Measurements from ENCODE around the gene SOCS2. TPM values are rescaled to one million over a fixed set of nuclear protein-coding genes. Genes with fewer than 3 reads are reported as not detected.
A peak's percentile ranks its signal among the peaks of the same experiment; 100 is the strongest.

The SOCS2 gene
- total RNA-seq, 1 donor from 2014 or later: 23.8 TPM

GRCh38 chr12:93592641-93593406 is 20.3 kb downstream of the SOCS2 start:
- H3K27ac ChIP-seq: peak overlapping the region; percentile 87
- DNase-seq: no peak
- peaks cover 17% of the 10 kb centered on the region for H3K4me1 ChIP-seq
- TF ChIP-seq, protein P1, sequence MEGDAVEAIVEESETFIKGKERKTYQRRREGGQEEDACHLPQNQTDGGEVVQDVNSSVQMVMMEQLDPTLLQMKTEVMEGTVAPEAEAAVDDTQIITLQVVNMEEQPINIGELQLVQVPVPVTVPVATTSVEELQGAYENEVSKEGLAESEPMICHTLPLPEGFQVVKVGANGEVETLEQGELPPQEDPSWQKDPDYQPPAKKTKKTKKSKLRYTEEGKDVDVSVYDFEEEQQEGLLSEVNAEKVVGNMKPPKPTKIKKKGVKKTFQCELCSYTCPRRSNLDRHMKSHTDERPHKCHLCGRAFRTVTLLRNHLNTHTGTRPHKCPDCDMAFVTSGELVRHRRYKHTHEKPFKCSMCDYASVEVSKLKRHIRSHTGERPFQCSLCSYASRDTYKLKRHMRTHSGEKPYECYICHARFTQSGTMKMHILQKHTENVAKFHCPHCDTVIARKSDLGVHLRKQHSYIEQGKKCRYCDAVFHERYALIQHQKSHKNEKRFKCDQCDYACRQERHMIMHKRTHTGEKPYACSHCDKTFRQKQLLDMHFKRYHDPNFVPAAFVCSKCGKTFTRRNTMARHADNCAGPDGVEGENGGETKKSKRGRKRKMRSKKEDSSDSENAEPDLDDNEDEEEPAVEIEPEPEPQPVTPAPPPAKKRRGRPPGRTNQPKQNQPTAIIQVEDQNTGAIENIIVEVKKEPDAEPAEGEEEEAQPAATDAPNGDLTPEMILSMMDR (IDR thresholded peaks at IDR 0.05): no peak
- H3K36me3 ChIP-seq: no peaks in the 10 kb centered on the region
- ATAC-seq: no peak
- H3K4me3 ChIP-seq: peak overlapping the region; percentile 52
- H3K27me3 ChIP-seq: no peaks in the 10 kb centered on the region
- intact Hi-C loops (cut with DNase I): no loop called here
- no peaks in the 10 kb centered on the region for H3K9me3 ChIP-seq

- DNase-seq (no peak), ATAC-seq (no peak)
- TF ChIP-seq, protein P1 (IDR thresholded peaks at IDR 0.05): no peak
- Histone ChIP-seq H3K27ac (peak overlapping the region; percentile 87), H3K4me1 (peaks cover 17% of the 10 kb centered on the region), H3K9me3 (no peaks in the 10 kb centered on the region), H3K36me3 (no peaks in the 10 kb centered on the region), H3K4me3 (peak overlapping the region; percentile 29), H3K27me3 (no peaks in the 10 kb centered on the region)
- intact Hi-C loops (cut with DNase I): no loop called here
Observed at GRCh38 chr12:93593843-93594242, 21.4 kb downstream of the SOCS2 start.

DNA sequence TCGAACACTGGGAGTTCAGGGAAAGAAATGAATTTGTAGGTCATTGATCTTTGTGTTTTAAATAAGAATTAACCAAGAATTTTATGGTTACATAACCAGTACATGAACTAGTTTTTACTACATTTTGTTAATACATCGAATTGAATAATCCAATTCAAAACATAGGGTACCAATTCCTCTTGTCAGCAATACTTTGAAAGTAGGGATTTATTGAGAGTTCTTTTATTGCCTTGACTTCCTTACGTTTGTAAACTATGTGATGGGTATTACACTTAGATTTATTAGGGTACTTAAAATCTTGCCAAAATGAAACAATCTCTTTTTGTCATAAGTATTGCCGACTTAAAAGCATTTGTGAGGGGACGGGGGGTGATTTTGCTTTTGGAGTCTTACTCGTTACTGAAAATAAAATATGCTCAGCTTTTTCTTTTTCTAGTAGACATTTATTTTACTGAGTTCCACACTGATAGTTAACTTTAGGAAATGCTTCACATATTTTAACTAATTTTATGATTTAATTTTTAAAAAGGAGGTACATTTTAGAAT is 22.4 kb downstream of the SOCS2 start:
- no peaks in the 10 kb centered on the region for H3K27me3 ChIP-seq
- H3K27ac ChIP-seq: peak overlapping the region; percentile 87
- H3K9me3 ChIP-seq: no peaks in the 10 kb centered on the region
- peak overlapping the region; percentile 29 for H3K4me3 ChIP-seq
- no peak for ATAC-seq
- H3K4me1 ChIP-seq: peaks cover 17% of the 10 kb centered on the region
- intact Hi-C loops (cut with DNase I): no loop called here
- H3K36me3 ChIP-seq: no peaks in the 10 kb centered on the region
- DNase-seq: no peak
- TF ChIP-seq, protein P1 (IDR thresholded peaks at IDR 0.05): no peak

GRCh38 chr12:93595351-93595750 is 22.9 kb downstream of the SOCS2 start:
- ATAC-seq: no peak
- no peaks in the 10 kb centered on the region for H3K36me3 ChIP-seq
- H3K27ac ChIP-seq: peak overlapping the region; percentile 87
- TF ChIP-seq, protein P1 (IDR thresholded peaks at IDR 0.05): no peak
- H3K4me3 ChIP-seq: peak overlapping the region; percentile 29
- no peak for DNase-seq
- intact Hi-C loops (cut with DNase I): no loop called here
- peaks cover 16% of the 10 kb centered on the region for H3K4me1 ChIP-seq
- no peaks in the 10 kb centered on the region for H3K27me3 ChIP-seq
- no peaks in the 10 kb centered on the region for H3K9me3 ChIP-seq

DNA sequence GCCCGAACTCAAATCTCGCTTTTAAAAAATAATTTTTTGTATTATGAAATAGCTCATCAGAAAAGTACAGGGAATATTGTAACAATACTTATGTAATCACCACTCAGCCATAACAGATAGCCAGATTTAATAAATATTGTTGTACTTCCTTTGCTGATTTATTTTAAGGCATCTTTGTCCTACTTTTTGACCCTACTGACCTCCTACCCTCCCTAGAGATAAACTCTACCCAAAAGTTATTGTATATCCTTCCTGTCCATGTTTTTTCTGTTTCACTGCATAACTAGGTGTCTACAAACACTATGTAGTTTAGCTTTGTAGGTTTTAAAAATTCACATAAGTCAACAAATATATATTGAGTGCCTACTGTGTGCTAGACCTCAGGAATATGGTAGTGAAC is 25.1 kb downstream of the SOCS2 start:
- H3K4me3 ChIP-seq: no peak overlapping the region
- intact Hi-C loops (cut with DNase I): no loop called here
- H3K9me3 ChIP-seq: no peaks in the 10 kb centered on the region
- TF ChIP-seq, protein P1 (IDR thresholded peaks at IDR 0.05): no peak
- DNase-seq (no peak), ATAC-seq (no peak)
- H3K27me3 ChIP-seq: no peaks in the 10 kb centered on the region
- peaks cover 6% of the 10 kb centered on the region for H3K4me1 ChIP-seq
- no peaks in the 10 kb centered on the region for H3K36me3 ChIP-seq
- no peak overlapping the region for H3K27ac ChIP-seq

Data from upper lobe of right lung (tissue), 1 donor.